Nucleus accumbens (tissue), 56 donors: ENCODE results near the gene LIMA1.
A peak's percentile ranks its signal among the peaks of the same experiment; 100 is the strongest.
"Not testable (repeated sequence)": the region's sequence is repeated elsewhere in the genome, so short reads cannot be mapped to it uniquely, and the experiment has no call there.

Experiments used
- DNase-seq, 56 donors: peaks; one replicate each; lab custom pipeline; 2025; lab: John Stamatoyannopoulos, UW

LIMA1 gene

GRCh38 chr12:50249464-50250182 is 33.7 kb downstream of the LIMA1 start:
- no peak for DNase-seq

DNA sequence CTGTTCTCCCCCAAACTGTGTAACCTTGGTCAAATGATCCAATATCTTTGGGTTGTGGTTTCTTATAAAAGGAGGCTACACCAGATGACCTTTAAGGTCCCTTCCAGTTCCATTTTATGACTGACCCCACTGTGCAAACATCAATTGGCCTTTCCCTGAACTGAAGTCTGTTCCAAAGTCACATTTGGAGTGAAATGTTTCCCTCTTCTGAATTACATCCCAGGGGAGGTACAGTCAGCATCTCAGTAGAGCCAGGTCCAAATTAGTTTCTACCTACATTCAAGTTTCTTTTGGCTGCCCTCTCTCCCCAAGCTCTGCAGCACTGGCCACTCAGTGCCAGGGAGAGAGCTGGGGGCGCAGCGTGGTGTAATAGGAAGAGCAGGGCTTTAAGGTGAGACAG is 34.4 kb downstream of the LIMA1 start:
- DNase-seq = no peak

- no peak for DNase-seq
Measured at GRCh38 chr12:50248411-50248810, 34.9 kb downstream of the LIMA1 start.

GRCh38 chr12:50247665-50248064 is 35.7 kb downstream of the LIMA1 start:
- not testable (repeated sequence) for DNase-seq

- DNase-seq = peak in 1 of 56 donors; percentile 8
Measured at GRCh38 chr12:50246873-50247612, 36.3 kb downstream of the LIMA1 start.

GRCh38 chr12:50246197-50246865 is 37.0 kb downstream of the LIMA1 start:
- DNase-seq = no peak

GRCh38 chr12:50243507-50243906 is 39.8 kb downstream of the LIMA1 start:
- DNase-seq = no peak

GRCh38 chr12:50242751-50243191 is 40.5 kb downstream of the LIMA1 start:
- no peak for DNase-seq

DNA sequence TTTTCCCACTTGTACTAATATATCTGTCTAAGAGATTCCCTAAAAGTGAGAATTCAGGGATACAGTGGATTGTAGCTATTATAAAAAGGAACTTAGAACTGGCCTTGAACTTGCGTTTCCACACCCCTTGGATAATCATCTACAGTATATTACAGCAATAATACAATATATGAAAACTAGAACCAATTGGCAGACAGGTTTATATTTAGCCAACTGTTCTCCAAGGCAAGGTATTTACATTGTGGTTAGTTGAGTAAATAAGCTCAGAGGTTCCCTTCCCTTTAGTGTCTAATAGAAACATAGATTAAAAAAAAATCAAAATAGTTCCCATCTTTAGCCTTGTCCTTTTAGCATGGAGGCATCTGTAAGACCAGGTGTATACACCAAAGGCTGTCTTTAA is 42.1 kb downstream of the LIMA1 start:
- no peak for DNase-seq

- DNase-seq = no peak
Measured at GRCh38 chr12:50240792-50241114, 42.6 kb downstream of the LIMA1 start.

DNA sequence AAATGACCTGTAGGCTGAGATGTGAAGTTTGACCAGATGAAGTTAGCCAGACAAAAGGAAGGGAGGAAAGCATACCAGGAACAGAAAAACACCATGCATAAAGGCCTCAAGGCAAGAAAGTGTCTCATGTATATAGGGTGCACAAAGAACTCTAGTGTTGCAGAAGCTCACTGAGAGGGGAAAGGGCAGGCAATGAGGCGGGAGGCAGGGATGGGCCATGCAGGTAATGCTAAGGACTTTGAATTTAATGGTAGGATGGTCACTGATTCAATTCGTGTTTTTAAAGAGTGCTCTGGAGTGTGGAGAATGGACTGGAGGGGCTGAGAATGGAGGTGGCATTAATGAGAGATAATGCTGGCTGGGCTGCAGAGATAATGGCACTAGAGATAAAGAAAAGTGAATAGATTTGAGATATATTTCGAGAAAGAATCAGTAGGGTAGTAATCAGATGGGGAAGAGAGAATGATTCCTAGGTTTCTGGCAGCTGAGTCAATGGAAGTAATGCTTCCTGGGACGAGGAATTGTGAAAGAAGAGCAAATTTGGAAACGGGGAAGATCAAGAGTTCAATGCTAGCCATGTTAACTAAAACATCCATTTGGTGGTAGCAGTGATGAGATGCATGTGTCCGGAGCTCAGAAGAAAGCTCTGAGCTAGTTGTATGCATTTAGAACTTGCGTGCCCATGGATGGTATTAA is 43.1 kb downstream of the LIMA1 start:
- no peak for DNase-seq

DNA sequence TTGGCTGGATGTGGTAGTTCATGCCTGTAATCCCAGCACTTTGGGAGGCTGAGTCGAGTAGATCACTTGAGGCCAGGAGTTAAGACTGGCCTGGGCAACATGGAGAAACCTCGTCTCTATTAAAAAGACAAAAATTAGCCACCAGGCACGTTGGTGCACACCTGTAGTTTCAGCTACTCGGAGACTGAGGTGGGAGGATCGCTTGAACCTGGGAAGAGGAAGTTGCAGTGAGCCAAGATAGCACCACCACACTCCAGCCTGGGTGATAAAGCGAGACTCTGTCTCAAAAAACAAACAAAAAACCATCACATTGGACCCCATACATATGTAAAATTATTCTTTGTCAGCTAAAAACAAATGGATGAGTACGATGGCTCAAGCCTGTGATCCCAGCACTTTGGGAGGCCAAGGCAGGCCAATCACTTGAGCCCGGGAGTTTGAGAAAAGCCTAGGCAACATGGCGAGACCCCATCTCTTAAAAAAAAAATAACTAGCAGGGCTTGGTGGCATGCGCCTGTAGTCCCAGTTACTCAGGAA is 43.9 kb downstream of the LIMA1 start:
- no peak for DNase-seq

GRCh38 chr12:50234347-50234746 is 49.0 kb downstream of the LIMA1 start:
- DNase-seq = no peak

GRCh38 chr12:50232771-50233209 is 50.5 kb downstream of the LIMA1 start:
- DNase-seq = no peak

DNA sequence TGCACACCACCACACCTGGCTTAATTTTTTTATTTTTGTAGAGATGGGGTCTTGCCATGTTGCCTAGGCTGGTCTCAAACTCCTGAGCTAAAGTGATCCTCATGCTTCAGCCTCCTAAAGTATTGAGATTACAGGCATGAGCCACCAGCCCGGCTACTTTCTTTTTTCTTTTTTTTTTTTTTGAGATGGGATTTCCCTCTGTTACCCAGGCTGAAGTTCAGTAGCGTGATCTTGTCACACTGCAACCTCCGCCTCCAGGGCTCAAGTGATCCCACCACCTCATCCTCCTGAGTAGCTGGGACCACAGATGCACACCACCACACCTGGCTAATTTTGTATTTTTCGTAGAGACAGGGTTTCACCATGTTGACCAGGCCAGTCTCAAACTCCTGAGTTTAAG is 51.1 kb downstream of the LIMA1 start:
- DNase-seq = no peak

GRCh38 chr12:50231346-50231745 is 52.0 kb downstream of the LIMA1 start:
- no peak for DNase-seq

GRCh38 chr12:50230217-50230616 is 53.1 kb downstream of the LIMA1 start:
- DNase-seq = no peak

DNA sequence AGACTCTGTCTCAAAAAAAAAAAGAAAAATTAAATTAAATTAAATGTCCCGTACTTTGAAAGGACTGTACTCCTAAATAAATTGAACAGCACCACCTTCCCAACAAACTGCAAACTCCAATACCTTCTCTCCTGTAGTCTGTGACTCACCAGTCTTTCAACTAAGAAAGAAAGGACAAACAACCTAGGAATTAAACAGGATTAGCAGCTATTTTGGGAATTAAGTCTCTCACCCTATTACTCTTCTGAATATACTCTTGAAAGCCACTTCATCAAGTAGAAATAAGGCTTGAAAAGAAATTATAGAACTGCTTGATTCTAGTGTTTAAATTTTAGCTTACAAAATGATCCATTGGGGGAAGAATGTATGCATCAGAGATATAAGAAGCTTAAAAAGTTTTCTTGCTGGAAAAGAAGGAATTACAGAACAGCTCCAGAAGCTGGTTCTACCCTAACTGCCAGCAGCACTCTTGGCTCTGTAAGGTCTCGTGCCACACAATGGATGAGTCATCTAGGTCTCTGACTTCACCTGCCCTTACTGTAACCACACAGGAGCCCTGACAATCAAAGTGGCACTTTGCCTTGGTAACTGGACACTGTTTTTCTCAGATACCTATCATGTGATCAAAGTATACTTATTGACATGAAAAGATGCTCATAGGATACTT is 59.2 kb downstream of the LIMA1 start:
- DNase-seq = no peak

GRCh38 chr12:50222275-50222783 is 61.0 kb downstream of the LIMA1 start:
- DNase-seq = peak in 42 of 56 donors; percentile 1 to 57 (median 22)
